ENCODE measurements around the gene UPF1.
"Not testable (repeated sequence)": the region's sequence is repeated elsewhere in the genome, so short reads cannot be mapped to it uniquely, and the experiment has no call there.

UPF1 gene

DNA sequence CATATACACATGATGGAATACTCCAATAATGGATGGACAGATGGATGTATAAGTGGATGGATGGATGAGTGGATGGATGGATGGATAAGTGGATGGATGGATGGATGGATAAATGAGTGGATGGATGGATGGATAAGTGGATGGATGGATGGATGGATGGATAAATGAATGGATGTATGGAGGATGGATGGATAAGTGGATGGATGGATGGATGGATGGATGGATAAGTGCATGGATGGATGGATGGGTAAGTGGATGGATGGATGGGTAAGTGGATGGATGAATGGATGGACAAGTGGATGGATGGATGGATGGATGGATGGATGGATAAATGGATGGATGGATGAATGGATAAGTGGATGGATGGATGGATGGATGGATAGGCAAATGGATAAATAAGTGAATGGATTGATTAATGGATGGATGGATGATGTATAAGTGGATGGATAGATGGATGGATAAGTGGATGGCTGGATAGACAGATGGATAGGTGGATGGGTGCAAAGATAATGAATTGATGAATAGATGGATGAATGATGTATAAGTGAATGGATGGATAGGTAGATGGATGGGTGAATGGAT is 32.3 kb upstream of the UPF1 start:
- DNase-seq, result no peak

DNA sequence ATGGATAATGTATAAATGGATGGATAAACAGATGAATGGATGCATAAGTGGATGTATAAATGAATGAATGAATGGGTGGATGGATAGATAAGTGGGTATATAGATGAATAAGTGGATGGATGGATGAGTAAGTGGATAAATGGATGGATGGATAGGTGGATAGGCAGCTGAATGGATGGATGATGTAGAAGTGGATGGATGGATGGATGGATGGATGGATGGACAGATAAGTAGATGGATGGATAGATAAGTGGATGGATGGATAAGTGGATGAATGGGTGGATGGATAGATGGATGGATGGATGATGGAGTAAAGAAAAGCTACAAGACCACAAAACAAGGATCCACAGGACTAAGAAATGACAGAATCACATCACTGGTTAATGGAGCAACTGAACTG is 31.7 kb upstream of the UPF1 start:
- DNase-seq, result no peak

DNA sequence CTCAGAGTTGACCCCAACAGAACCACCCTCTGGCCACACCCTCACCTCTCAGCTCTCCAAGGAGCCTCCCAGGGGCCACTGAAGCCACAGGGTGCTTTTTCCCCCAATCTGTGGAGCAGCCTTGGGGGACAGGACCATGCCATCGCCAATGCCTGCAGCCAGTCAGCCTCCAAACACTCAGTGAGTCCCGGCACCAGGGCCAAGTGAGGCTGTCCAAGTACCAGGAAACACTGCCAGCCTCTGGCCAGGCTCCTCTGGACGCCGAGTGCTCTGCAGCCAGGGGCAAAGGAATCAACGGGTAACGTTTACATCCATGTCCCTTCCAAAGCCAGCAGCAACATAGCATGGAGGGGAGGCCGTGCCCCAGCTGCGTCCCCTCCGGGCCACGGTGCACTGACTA is 31.1 kb upstream of the UPF1 start:
- DNase-seq, result no peak

DNA sequence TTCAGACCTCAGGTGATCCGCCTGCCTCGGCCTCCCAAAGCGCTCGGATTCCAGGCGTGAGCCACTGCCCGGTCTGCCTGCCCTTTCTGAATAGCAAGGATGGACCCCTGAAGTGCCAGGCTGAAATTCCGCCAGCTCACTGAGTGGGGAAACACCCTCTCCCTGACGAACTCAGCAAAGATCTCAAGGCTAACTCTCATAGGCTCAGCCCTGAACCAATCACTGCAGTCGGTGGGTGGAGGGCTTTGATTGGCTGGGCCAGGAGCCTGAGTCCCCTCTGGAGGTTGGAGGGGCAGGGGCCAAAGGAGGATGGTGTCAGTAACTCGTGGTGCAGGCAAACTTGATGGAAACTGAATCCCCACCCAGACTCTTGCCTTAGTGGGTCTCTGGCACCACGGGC is 29.4 kb upstream of the UPF1 start:
- no peak for DNase-seq

DNA sequence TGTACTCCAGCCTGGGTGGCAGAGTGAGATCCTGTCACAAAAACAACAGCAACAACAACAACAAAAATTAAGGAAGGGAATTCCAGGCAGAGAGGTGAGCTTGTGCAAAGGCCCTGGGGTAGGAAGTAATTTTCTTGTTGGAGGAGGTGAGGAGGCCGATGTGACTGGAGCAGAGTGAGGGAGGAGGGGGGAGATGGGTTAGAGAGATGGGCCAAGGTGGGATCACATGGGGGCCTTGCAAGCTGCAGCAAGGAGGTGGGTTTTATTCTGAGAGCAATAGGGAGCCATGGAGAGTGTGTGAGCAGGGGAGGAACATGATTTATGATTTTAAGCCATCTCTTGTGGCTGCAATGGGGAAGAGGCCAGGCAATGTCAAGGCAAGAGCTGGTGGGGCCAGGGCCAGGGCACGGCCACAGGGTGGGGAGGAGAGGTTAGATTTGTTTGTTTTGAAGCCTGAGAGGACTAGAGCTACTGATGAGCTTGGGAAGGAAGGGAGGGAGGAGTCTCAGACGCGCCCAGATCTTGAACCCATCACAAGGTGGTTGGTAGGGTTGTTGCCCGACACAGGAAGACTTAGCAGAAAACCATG is 28.1 kb upstream of the UPF1 start:
- DNase-seq, result no peak

DNA sequence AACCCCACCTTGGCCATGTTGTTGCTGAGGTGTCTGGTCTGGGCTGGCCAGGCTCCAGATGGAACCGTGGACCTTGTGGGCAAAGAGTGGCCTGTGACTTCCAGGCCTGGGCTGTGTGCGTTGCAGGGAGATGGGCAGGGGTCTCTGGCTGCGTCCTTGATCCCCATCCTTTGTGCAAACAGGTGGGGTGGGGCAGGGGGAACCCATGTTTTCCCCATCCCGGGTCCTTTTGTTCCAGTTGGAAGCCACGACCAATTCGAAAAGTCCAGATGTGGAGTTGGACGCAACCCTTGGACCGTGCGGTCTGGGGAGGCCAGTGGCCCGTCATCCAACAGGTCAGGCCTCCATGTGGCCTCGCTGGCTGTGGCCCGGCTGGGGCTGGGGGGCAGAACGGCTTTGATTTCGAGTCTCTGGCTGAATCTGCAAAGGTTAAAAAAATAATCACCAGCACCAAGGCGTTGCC is 27.6 kb upstream of the UPF1 start:
- no peak for DNase-seq

DNA sequence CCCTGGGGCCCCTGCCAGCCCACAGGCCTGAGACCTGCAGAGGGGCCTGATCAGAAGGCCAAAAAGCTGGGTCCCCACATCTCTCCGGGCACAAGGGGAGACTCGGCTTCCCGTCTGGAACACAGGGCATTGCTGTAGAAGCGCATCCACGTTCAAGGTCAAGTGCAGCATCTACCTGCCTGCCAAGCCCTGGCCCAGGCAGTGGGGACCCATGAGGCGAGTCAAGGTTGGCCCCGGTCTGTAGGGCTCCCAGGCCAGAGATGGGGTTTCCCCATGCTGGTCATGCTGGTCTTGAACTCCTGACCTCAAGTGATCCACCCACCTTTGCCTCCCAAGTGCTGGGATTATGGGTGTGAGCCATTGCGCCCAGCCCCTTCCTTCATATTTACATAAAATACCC is 27.1 kb upstream of the UPF1 start:
- no peak for DNase-seq

DNA sequence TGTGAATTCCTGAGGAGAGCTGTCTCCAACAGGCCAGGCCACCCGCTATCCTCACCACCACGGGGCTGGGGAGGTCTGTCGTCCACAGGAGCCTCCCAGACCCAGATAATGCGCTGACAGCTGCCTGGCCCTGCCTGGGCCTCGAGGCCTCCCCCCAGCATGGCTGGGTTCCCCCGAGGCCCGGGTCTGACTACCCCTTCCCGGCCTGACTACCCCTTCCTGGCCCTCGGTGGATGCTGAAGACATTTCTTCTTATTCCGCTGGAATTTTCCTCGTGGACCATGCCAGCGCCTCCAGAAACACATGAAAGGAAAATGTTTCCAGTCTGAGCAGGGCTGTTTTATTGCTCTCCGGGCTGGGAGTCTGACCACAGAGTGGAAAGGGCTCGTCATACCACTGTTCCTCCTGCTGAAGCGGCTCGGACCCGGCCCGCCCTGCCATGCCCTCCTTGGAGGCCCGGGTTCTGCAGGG is 23.9 kb upstream of the UPF1 start:
- DNase-seq, result no peak

DNA sequence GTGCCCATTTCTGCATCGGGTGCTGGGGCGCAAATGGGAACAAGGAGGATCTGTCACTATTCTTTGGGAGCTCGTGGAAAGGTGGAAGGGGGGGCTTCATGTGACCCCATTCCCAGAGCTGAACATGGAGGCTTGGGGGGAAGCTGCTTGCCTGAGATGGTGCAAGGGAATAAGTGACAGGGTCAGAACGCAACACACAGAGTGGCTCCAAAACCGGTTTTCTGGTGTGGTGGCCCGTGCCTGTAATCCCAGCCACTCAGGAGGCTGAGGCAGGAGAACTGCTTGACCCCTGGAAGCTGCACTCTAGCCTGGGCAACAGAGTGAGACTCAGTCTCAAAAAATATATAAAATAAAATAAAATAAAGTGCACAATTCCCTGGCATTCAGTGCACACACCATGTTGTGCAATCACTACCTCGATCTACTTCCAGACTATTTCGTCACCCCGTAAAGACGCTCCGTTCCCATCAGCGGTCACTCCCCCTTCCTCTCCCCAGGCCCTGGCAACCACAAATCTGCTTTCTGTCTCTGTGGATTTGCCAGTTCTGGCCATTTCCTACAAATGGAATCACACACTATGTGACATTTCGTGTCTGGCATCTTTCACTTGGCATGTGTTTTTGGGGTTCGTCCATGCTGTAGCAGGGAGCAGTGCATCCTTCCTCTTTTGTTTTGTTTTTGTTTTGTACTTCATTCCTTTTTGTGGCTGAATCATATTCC is 22.4 kb upstream of the UPF1 start:
- DNase-seq, result no peak

DNA sequence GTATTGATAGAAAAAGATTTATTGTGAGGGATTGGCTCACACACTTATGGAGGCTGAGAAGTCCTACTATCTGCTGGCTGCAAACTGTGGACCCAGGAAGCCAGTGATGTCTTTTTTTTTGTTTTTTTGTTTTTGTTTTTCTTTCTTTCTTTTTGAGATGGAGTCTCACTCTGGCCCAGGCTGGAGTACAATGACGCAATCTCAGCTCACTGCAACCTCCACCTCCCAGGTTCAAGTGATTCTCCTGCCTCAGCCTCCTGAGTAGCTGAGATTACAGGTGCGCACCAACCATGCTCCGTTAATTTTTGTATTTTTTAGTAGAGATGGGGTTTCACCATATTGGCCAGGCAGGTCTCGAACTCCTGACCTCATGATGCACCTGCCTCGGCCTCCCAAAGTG is 20.1 kb upstream of the UPF1 start:
- not testable (repeated sequence) for DNase-seq

DNA sequence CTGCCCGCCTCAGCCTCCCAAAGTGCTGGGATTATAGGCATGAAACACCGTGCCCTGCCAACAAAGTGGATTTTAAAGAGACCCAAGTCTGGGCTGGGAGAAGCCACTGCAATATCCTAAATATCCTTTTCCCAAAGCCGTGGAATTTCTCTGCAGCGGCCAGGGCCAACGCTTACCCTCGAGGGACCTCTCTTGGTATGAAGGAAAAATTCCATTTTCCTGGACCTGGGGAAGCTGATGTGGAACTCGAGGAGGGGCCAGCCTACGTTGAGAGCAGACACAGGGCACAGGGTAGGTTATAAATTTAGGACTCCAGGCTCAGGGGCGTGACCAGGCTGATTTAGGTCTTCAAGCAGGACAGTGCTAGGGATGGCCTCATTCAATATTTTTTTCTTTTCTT is 17.7 kb upstream of the UPF1 start:
- no peak for DNase-seq

DNA sequence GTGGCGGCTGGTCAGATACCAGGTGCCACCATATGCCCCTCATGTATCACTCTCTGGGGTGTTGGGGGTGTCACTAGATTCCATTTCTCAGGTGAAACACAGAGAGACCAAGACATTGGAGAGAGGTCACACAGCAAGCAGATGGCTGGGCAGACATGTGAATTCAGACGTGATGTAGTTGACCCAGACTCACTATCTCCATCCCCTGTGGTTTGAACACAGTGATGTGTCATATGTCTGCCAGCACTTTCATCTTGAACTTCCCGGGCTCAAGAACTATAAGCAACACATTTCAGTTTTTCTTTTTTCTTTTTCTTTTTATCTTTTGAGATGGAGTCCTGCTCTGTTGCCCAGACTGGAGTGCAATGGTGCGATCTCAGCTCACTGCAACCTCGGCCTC is 16.1 kb upstream of the UPF1 start:
- no peak for DNase-seq

DNA sequence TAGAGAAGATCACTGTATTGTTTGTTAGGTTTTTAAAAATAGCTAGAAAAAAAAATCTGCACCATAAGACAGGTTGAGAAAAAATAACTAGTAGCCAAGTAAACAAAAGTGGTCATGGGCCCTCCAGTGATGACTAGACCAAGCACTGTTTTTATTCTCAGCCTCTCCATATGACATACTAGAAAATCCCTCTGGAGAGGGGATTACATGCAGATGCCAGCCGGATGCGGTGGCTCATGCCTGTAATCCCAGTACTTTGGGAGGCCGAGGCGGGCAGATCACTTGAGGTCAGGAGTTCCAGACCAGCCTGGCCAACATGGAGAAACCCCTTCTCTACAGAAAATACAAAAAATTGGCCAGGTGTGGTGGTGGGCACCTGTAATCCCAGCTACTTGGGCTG is 15.1 kb upstream of the UPF1 start:
- DNase-seq, result not testable (repeated sequence)

DNA sequence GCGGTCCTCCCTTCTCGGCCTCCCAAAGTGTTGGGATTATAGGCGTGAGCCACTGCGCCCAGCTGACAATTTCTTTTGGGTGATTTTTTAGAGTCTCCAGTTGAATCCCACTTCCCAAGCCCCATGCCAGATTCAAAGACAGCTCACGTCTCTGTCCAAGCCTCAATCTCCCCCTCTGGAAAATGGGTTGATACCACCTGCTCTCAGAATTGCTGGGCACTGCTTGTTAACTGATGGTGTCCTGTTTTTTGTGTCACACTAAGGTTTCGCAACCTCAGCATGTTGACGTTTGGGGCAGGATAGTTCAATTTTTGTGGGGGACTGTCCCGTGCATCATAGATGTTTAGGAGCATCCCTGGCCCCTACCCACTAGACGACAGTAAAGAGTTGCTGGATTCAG is 14.2 kb upstream of the UPF1 start:
- DNase-seq, result no peak

DNA sequence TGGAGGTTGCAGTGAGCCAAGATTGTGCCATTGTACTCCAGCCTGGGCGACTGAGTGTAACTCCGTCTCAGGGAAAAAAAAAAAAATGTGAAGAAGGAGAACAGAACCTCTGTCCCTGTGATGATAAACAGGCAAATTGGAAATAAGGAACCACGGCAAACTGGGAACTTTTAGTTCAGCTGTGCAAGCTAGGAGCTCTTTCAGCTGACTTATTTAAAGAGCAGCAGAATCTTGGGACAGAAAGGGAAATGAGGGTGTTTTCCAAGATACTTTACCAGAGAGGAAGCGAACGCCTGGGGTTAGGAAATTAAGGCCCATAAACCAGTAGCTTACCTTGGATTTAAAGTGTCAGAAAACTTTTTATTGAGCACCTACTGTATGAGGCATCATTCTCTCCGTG is 3.0 kb upstream of the UPF1 start:
- DNase-seq, result no peak

DNA sequence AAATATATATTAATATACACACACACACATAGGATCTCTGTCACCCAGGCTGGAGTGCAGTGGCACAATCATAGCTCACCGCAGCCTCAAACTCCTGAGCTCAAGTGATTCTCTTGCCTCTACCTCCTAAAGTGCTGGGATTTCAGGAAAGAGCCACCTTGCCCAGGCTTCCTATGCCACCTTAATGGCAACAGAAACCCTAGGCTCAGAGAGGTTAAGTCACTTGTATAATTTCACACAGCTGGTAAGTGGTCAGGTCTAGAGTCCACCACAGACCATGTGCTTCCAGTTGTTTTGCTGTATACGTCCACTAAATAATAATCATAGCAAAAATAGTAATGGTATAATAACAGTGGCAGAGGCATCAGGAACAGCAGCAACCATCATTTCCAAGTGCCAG is 1.3 kb upstream of the UPF1 start:
- no peak for DNase-seq

DNA sequence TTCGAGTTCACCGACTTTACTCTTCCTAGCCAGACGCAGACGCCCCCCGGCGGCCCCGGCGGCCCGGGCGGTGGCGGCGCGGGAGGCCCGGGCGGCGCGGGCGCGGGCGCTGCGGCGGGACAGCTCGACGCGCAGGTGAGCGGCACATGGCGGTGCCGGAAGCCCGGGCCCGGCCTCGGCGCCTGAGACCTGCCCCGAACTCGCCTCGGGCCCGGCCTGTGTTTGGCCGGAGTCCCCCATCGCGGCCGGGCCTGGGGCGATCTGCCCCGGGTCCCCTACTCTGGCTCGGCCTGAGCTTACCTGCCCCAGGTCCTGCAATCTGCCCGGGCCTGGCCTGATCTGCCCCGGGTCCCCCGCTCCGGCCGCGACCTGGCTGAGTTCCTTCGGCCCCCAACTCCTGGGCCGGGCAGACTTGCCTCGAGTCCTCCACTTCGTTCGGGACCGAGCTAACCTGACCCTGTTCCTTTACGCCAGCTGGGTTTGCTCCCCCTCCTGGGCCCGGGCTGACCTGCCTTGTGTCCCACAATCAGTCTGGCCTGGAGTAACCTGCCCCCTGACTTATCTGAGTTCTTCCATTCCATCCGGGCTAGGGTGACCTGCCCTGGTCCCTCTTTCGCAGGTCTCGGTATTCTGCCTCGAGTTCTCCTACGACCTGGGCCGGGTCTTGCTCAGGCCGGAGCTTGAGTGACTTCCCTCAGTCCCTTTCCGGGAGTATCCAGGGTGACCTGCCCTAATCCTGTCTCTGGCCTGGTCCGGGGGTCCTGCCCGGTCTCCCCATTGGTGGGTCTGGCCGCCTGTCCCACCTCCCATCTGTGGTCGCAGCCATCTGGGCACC is 764 bp downstream of the UPF1 start:
- DNase-seq, result no peak

DNA sequence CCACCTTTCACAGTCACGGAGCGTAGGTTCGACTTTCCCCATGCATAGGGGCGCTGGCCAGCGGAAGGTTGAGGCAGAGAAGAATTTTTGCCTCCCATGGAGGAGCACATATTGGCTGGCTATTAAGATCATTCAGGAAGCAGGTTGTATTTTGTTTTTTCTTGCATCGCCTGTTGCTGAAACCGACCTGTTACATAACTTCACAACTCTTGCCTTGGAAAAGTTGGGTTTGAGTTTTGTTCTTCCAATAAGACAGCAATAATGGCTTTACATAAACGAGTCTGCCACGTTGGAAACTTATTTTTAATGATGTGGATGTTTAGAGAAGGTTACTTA is 1.4 kb downstream of the UPF1 start:
- DNase-seq, result no peak

DNA sequence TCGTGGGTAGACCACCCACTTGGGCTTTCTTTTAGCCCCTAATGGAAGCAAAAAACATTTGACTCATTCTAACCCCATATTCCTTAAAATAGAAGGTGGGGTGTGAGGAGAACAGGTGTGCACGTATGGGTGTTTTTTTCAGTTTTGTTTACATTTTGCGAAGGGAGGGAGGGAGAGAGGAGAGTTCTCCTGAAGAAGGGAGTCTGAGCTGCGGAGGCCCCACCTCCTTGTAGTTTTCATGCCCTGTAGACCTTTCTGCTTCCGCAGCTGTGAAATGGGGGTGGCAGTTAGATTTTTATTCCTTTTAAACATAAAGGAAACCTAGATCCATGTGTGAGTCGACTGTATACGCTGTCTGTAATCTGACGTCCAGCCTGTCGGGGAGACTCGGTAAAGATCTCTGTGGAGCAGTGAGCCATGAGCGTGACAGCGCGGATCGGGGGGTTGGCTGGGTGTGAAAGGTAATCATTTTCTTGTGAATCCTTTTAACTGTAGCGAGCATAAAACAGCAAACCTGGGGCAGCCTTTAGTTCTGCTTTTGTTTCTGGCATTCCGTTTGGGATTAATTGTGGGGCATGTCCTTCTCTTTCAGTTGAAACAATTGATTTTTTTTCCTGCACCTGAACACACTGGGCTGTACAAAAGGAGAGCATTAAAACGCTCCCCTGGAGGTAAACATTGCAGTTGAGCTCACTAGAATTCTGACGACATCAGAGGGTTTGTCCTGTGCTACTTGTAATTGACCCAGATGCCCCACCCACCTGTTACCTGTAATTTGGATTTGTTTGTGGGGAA is 2.3 kb downstream of the UPF1 start:
- DNase-seq, result peak; percentile 18

DNA sequence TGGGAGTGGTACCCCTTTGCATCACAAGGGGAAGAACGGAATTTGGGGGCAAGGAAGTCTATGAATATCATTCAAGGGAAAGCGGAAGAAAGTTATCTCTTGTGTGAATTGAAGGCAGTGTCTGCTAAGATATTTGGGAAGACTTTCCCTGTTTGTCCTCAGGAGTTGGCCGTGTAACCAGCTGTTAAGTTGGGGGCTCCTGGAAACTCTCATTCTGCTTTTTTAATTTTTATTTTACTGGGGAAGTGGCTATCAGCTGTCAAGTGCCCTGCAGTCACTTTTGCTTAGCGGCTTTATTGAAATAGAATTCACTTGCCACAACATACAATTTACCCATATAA is 2.9 kb downstream of the UPF1 start:
- no peak for DNase-seq

DNA sequence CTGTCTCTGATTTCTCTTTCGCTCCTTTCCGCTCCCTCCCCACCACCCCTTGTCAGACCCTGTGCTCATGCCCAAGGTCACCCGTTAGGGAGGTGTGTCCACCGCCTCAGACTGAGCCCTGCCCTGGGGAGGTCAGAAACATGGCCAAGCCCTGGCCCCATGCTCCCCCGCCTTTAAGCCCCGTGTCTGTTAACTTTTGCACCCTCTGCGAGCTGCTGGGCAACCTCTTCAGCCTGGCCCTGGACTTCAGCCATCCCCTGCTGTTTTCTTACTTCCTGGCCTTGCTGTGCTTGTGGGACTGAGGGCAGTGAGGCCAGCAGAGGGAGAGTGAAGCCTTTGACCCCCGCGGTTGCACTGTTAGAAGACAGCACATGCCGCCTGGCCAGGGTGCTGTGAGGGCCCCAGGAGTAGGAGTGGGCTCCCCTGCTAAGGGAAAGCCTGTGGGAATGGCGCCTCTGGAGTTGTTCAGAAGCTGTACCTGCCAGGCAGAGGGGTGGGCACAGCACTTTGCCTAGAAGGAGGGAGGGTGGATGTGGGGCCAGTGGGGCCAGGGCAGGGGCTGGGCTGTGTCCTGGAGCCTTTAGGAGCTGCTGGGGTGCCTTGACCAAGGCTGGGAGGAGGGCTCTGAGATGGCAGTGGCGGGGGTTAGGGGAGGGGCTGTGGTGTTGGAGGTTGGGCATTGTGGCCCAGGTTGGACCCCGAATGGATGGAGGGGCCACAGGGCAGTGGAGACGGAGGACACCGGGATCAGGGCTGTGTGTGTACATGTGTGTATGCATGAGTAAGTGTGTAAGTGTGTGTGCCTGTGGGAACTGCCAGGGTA is 7.9 kb downstream of the UPF1 start:
- no peak for DNase-seq
